Vagina (tissue), 2 donors: ENCODE results near the gene DLEC1.

ENCODE experiments used
- CTCF ChIP-seq, 3 experiments: fragments of 450-650 bp in 2 of 3; fragments of 200-600 bp in 1 of 3; sonication (generic) in 1 of 3; IDR thresholded peaks; one replicate each; pipeline ENCODE4 v1.5.1; 2017 to 2019; ENCODE audit warnings: antibody characterized with exemption in 3 of 3, mild to moderate bottlenecking in 2 of 3, moderate library complexity in 2 of 3
- POLR2A ChIP-seq, 2 donors: fragments of 450-650 bp; IDR thresholded peaks; one replicate each; pipeline ENCODE4 v1.6.1; 2017; ENCODE audit warnings: antibody characterized with exemption in 2 of 2, mild to moderate bottlenecking in 2 of 2, moderate library complexity in 2 of 2
- POLR2AphosphoS5 ChIP-seq, 2 donors: sonication (generic); formaldehyde crosslinking; IDR thresholded peaks; one replicate each; pipeline ENCODE4 v1.9.0; 2017; ENCODE audit warnings: antibody characterized with exemption in 2 of 2, mild to moderate bottlenecking in 2 of 2, low read depth in 1 of 2; ENCODE audit not compliant: insufficient read depth in 1 of 2

- TF ChIP-seq CTCF (IDR thresholded peaks at IDR 0.05) (no peak), POLR2A (IDR thresholded peaks at IDR 0.05) (no peak), POLR2AphosphoS5 (IDR thresholded peaks at IDR 0.05; ENCODE audit: insufficient read depth in 1 of 2, low read depth in 1 of 2) (no peak)
These were observed 15.5 kb downstream of the DLEC1 start for GRCh38 chr3:38054499-38055001.
